ENCODE measurements around the gene E2F2.

Gene E2F2

DNA sequence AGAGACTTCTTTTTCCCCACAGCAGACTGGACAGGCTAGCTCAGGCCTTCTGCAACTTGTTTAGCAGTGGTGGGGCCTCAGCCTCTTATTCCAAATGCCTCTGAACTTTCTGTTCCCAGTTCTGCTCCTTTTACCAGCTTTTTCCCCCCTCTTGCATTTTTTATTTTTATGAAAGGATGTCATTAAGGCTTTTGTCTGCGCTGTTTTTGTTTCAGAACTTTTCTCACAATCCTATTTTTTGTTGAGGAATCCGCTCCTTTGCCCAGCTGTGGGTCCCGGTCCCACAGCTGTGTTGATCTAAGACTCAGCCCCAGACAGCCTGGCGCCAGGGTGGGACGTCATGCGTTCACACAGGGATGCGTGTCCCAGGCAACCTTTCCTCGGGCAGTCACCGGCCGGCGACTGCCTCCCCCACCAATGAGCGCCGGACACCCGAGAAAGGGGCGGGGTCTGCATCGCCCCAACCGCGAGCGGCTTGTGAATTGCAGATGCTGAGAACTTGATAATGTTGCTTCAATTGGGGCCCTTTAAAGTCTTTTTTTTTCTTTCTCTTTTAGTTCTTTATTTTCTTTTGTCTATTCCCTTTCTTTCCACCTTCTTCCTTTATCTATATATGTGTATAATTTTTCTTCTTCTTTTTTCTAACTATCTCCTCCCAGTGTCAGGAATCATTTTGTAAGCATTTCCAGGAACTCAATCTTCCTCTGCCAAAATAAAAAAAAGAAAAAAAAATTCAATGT lies 31.3 kb upstream of the E2F2 start:
- DNase-seq, result peak; percentile 97

DNA sequence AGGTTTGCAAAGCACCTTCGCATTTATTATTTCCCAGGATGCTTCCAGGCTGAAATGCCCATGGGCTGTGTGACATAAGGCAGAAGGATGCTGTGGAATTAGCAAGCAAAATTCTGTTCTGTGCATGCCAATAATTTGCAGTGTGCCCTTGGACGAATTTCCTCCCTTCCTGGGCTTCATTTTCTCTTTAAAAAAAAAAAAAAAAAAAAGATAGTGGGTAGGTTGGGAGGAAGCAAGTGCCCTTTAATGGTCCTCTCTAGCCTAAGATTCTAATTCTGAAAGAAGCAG lies 30.7 kb upstream of the E2F2 start:
- DNase-seq, result peak; percentile 61

DNA sequence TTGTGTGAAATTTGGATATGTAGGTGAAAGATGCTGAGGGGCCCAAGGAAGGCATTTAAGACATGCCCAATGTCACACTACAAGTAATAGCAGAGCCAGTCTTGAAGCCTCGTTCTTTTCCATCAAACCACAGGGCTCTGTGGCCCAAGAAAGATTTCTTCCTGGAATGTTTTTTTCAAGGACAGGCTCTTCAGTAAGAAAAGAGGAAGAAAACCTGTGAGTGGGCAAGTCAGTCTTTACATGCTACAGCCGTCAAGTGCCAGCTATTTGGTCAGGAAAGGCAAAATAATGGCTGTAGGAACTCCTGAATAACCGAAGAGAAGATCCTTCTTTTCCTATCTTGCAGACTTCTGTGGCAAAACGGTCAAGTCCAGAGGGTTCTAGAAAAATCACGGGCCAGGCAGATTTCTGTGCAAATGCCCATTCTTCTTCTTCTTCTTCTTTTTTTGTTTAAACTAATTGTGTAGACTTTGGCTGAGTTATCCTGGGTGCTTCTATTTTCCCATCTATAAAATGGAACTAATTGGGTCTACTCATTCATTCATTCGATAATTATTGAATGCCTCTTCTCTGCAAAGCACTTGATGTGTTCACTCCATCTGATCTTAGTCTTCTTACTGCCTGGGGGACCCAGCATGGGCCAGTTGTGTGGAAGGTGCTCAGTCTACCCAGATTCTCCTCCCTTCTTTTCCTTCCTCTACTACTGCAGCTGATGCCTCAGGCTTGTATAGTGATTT lies 30.2 kb upstream of the E2F2 start:
- peak; percentile 81 for DNase-seq

DNA sequence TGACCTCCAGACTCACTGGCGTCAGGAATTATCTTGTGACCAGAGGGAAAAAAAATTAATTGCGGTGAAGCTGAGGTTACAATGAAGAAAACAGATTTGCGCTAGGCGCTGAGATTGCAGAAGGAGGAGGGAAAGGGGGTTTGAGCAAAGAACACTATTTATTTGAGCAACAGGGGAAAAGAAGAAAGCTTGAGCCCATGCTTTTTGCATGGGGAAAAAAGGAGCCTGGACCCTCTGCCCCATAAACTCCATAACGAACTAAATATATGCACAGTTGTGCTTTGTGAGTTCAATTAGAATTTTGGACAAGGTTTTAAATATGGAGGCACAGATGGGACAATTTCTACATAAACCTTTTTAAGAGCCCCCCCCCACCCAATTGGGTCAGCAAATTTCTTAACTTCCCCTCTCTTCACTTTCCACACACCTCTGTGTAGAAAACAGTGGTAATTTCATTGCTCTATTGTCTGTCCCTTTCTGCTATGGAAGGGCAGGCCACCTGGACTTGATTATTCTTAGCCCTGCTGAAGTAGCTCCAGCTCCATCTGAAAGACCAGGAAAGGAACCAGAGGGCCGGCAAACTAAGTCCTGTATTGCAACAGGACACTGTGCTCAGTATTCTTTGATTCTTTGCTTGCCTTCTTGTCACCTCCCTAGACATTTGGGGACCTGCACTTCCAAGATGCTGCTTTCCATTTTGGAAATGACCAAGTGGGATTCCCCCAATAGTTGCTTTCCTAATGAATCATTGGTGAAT lies 29.1 kb upstream of the E2F2 start:
- peak; percentile 81 for DNase-seq

DNA sequence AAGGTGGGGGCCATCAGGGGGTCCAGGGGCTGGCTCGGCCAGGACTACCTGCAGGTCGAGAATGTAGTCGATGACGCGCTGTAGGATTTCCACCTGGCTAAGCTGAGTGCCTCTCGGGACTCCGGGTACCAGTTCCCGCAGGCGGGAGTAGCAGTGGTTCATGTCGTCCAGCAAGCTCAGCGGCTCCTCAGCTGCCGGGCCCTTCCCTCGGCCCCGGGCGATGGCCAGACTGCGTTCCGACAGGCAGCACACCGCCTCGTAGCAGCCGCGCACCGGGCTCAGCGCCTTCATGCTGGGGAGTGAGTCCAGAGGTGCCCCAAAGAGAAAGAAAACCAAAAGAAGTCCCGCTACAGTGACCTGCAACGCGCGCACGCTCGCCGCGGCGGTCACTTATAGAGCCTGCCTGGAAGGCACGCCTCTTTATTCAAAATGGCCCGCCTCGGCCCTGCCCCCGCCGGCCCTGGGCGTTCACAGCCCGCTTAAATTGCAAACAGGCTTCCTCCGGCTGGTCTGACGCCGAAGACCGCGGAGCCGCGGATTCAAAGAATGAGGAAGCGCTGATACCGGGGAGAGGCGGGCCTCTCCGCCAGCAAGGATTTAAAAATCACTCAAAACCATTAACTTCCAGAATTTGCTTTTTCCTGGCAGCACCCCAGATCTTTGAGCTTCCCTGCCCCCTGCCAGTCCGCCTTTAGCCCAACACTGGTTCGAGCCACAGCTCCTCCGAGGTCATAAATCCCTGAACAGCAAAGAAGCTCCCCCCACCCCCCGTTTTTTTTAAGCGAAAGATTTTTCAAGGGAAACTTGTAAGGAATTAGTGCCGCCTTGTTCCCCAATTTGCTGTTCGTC lies 28.3 kb upstream of the E2F2 start, which contains the start of gene ID3:
TSS of gene ID3 (minus strand) at position 366 of the 849 bp plus-strand sequence. CDS start at position 291, 75 bp downstream.
- peak; percentile 92 for DNase-seq

DNA sequence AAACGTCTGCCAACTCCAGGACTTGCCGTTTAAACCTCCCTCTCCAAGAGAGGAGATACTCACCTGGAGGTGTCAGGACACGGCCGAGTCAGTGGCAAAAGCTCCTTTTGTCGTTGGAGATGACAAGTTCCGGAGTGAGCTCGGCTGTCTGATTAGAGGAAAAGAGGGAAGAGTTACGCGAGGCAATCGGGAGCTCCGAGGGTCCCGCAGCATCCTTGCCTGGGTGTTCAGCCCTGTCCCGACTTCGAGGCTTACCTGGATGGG lies 27.8 kb upstream of the E2F2 start:
- DNase-seq, result no peak

DNA sequence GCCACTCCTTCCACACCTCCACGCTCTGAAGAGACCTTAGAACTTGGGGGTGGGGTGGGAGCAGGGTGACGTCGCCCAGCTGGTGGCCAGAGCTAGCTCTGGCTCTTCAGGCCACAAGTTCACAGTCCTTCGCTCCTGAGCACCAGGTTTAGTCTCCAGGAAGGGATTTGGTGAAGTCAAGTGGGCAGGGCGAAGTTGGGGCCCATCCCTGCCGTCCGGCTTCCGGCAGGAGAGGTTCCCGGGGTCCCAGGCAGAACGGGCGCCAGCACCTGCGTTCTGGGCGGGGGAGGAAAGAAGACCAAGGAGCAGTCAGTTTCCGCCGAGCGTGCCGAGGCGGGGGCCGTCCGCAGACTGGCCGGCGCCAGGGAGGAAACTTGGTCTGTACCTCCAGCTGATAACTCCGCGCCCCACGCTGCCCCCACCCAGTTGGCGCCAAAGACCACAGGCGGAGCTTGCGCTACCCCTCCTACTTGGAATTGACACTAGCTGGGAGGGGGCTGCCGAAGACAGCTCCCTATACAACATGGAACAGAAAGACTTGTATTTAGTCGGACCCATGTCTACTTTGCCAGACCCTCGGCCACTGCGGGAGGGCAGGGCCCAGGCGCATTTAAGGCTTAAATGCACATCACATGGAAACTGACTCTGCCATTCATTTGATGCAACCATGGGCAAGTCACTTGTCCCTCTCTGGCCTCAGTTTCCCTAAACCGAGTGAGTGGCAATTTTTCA lies 27.3 kb upstream of the E2F2 start:
- DNase-seq, result peak; percentile 85

DNA sequence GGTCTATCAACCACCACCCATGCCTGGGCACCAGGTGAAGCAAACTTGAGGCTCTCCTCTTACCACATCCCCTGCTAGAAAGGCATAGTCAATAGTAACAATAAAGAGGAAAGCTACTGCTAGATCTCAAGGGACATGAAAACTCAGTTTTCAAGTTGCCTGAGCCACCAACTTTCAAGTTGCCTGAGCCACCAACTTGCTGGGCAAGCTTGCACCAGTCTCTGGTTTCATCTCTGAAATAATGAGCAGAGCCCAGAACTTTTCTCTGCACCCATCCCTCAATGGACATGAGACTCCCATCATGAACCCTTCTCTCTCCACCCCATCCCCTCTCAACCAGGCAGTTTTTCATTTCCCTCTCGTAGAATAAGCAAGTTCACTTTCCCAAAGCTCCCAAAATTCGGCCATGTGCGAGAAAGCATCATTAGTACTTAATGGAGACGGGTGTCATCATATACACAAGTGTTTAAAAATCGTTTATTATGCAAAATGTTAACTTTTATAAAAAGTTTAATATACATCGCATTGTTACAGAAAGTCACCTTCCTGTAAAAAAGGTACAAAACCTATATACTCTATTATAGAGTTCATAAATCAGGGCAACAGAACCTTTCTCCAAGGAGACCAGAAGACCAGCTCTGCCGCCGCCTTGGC lies 26.6 kb upstream of the E2F2 start:
- no peak for DNase-seq

DNA sequence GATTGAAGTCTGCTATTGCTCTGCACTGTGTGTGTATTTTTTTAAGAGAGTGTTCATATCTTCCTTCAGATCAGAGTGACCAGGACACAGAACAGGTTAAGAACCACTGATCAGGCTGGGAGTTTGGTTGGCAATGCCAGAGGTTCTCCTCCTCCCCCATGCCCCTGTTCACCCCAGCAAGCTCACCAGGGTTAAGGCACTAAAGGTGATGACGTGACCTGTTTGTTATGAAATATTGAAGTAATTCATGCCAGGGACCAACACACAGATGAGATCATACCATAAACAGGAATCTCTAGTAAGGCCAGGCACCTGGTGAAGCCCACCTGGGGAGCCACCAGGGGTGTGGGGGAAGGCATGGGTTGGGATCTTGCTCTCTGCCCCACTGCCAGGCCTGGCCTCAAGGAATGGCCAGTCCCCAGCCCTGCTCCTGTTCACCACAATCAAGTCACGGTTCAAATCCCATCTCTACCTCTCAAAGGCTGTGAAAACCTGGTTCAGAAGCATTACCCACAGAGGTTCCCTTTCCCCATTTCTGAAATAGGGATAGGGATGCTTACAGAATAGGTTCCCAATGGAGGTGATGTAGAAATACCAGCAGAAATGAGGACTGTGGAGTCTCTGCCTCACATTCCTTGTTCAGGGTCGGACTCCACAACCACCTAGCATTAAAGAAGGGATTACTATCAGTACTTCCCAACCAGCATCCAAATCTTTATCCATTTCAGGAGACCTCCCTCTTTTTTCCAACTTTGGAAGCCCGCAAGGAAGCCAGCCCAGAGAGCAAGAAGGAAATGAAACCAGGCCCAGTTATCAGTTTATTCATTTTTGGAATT lies 25.8 kb upstream of the E2F2 start:
- peak; percentile 52 for DNase-seq

DNA sequence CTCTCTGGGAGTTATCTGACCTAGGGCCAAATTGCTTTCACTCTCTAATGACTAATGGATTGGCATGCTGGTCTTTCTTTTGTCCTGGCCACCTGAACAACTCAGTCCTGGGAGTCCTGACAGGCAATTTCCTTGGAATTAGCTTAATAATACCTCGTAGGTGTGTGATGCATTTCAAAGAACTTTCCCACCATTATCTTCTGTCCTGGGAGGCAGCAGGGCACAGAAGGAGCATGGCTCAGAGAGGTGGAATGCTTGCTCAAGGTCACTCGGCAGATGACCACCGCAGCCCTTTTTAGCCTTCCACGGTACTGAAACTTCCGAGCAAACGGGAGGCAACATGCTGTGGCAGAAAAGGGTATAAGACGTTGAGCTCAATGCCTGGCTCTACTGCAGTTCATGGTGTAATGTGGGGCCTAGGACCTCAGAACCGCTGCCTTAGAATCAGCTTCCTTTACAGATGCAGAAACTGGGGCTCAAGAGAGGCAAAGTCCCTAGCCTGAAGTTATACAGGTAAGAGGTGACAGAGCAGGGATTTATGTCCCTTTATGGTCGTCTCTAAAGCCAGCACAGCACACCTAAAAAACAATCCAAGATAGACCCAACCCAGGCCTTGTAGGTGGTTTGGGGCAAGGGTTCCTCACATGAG lies 25.1 kb upstream of the E2F2 start:
- DNase-seq, result peak; percentile 65

DNA sequence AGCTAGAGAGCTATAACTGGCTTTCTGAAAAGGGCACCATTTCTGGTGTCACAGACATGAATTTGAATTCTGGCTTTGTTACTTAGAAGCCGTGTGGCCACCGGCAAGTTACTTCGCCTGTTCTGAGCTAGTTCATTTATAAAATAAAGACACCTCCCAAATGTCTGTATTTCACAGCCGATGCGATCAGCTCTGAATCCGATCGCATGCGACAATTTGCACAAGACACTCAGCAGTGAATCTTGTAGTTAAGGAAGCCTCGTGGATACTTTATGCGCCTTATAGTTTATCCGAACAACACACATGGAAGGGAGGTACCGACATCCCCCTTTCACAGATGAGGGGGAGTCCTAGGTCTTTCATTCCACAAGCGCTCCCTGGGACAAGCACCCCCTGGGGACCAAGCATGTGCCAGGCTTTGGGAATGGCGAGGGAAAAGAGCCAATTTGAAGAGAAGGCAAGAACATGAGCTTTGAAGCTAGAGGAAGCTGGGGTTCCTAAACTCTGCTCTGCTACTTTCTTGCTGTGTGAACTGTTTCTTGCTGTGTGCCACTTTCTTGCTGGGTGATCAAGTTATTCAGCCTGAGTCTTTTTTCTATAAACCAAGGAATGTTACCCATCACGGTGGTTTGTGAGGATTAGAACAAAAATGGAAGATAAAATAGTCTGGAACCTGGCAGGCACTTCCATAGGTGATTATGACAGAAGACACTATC lies 24.4 kb upstream of the E2F2 start:
- DNase-seq, result peak; percentile 70

DNA sequence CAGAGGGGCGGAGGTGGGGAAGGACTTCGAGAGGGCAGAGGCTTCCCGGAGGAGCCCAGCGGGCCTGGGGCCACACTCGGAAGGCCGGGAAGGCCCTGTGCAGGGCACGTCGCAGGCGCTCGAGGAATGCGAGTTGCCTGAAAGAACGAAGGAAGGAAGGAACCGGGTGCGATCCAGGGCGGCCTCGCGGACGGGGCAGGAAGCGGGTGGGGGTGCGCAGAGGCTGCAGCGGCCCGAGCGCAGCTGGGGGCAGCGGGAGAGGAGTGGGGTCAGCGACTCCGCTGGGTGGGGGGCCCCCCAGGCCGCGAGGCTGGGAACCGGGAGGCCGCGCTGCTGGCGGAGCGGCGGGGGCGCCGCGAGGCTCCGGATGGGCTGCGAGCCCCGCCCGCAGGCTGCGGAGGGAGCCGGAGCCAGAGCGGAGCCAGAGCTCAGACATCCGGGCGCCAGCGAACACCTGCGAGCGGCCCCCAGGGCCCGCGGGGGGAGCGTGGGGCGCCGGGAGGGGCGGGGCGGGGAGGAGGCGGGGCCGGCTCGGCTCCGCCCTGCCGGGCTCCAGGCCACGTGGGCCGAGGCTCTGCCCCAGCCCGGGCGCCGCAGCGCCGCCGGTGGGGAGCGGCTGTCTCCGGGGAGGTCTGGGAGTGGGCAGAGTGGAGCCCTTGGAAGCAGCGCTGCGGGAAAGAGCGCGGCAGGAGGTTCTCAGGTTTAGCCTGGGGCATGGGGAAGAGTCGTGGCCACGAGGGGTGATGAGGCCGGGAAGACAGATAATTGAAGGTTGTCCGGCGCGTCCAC lies 23.6 kb upstream of the E2F2 start:
- DNase-seq, result peak; percentile 97

DNA sequence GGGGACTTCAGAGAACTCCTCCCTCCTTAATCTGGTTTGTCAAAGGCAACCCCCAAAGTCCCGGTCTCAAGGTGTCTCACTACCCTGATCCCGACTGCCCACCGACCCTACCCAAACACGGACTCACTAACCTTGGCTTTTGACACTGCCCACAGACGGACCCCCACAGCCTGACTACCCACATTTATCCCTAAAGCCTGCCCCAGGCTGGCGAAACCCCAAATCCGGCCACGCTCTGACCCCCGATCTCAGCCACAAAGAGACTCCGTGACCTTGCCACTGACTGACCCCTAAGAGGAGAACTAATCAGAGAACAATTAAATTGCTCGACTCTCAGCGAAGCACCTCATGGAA lies 23.1 kb upstream of the E2F2 start:
- DNase-seq, result no peak

DNA sequence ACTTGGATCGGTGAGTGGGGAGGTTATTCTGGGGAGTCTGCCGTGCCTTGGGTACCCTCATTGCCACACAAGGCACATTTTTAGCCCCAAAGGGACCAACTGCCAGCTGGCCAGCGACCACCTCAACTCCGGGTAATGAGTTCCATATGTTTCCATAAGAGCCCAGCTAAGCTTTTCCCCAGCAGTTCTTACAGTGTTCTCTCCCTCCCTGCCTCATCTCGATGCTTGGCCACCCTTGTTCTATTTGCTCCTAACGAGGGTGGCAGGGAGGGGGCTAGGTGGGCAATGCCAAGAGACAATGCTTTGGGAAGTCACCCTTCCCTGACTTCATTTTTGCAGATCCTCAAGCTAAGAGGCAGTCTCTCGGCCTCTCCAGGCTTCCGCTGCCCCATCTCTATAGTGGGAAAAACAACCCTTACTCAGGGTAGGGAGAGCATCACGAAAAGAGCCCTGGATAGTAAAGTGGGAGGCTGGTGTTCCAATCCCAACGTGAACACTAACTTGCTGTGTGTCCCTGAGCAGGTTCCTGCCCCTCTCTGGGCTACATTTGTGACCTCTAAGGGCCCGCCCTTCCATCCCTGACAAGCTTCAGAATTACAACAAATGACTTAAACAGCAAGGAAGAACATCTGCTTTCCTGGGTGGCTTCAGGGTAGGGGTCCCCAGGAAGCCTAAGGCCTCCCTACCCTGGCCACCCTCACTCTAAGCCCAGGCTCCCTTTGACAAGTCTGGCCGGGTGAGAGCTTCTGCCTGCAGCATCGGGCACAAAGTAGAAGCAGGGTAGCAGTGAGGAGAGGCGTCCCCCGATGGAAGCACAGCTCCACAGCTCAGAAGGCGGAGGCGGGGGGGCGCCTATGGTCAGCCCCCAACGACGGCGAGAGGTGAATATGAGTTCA lies 22.4 kb upstream of the E2F2 start:
- no peak for DNase-seq

DNA sequence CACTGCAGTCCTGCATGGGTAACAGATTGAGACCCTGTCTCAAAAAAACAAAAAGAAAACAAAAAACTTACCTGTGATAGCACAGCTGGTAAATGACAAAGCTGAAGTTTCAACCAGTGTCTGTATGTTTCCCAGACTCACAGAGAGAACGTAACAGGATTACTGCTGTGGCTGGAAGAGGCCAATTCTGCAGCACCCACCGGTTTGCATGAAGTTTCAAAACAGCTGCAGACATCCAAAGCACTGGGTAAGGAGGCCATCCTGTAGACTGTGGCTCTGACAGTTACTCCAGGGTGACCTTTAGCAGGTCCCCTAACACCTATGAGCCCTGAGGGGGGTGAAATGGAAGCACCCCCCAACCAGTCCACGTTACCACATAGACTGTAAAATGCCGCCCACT lies 20.8 kb upstream of the E2F2 start:
- no peak for DNase-seq

DNA sequence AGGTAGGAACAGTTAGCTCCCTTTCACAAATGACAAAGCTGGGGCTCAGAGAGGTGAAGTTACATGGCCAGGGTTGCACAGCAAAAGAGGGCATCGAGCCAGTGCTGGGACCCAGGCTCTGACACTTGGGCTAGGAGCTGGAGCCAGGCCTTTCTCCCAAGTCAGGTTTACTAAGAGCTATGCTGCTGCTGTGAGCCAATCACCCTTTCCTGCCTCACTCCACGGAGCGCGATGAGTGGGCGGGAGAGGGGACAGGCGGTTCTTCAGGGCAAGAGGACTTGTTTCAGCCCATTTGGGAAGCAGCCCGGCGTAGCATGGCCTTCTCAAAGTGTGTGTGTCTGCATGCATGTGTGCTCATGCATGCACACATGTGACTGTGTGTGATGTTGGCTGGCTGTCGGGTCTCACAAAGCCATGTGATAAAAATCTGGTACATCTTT lies 17.7 kb upstream of the E2F2 start:
- peak; percentile 91 for DNase-seq

DNA sequence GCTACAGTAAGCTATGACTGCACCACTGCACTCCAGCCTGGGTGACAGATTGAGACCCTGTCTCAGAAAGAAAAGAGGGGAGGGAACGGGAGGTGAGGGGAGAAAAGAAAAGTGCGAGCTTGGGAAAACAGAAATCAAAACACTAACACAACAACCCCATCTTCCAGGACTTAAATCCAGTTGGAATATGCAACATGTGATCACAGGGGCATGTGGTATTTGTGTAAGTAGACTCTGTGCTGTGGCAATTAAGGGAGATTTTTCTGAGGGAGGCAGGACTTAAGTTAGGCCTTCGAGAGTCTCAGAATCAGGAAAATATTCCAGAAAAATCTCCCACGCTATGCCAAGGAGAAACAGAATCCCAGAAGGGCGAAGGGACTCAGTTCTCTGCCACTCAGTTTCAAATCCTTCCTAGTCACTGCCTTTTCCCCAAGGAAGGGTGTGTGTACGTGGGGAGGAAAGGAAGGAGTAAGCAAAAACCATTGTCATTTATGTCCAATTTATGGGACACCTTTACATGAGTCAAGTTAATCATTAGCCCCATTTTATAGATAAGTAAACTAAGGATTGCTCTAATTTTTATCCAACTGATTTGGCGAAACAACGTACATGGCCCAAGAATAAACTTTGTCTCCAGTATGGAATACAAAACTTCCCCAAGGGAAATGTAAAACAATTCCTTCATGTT lies 16.0 kb upstream of the E2F2 start:
- DNase-seq, result no peak
